Measurements from ENCODE around the gene YPEL4. TPM values are rescaled to one million over a fixed set of nuclear protein-coding genes. Genes with fewer than 3 reads are reported as not detected.

The YPEL4 gene
- total RNA-seq, 1 experiment from 2014 or later: not detected

GRCh38 chr11:57651408-57651807 lies 1.7 kb upstream of the YPEL4 start:
- ATAC-seq (no peak), DNase-seq (ENCODE audit: low read depth, low spot score) (no peak)
- Histone ChIP-seq H3K27me3 (ENCODE audit: control insufficient read depth, insufficient read depth, low read length) (peaks cover 10% of the 10 kb centered on the region), H3K9me3 (ENCODE audit: control insufficient read depth, insufficient read depth, low read depth, low read length) (no peaks in the 10 kb centered on the region), H3K4me1 (ENCODE audit: control insufficient read depth, insufficient read depth, low read length) (peaks cover 15% of the 10 kb centered on the region), H3K27ac (ENCODE audit: low read length) (no peak overlapping the region), H3K36me3 (ENCODE audit: control insufficient read depth, insufficient read depth, low read length) (no peaks in the 10 kb centered on the region), H3K4me3 (ENCODE audit: low read depth in 2 of 2, low read length in 2 of 2) (no peak overlapping the region)
- TF ChIP-seq CTCF (IDR thresholded peaks at IDR 0.05): no peak
- no peak for TF ChIP-seq TCF7L2 (IDR thresholded peaks at IDR 0.05; ENCODE audit: low read depth, low read length)
- TF ChIP-seq REST (IDR thresholded peaks at IDR 0.05; ENCODE audit: insufficient read depth in 1 of 2, low read depth in 2 of 2, low read length in 1 of 2): no peak
- TF ChIP-seq POLR2AphosphoS5 (IDR thresholded peaks at IDR 0.05; ENCODE audit: low read depth, low read length): no peak
- TF ChIP-seq SIN3A (IDR thresholded peaks at IDR 0.05; ENCODE audit: borderline replicate concordance, insufficient read depth, low read depth, low read length): no peak
- BruUV-seq (replicated peaks): no TSS peak
- CTCF ChIA-PET: no interaction called here
- POLR2A ChIA-PET: no interaction called here
- in situ Hi-C loops (cut with HindIII; ENCODE audit: low pct_unique_long_range_greater_than_20kb, low sequenced_read_pairs): no loop called here
- intact Hi-C loops (cut with micrococcal nuclease; ENCODE audit: unreplicated experiment): no loop called here

GRCh38 chr11:57650739-57651090 lies 1.0 kb upstream of the YPEL4 start:
- no peaks in the 10 kb centered on the region for H3K9me3 ChIP-seq (ENCODE audit: control insufficient read depth, insufficient read depth, low read depth, low read length)
- H3K36me3 ChIP-seq (ENCODE audit: control insufficient read depth, insufficient read depth, low read length): no peaks in the 10 kb centered on the region
- TF ChIP-seq SIN3A (IDR thresholded peaks at IDR 0.05; ENCODE audit: borderline replicate concordance, insufficient read depth, low read depth, low read length) (no peak), CTCF (IDR thresholded peaks at IDR 0.05) (no peak), POLR2AphosphoS5 (IDR thresholded peaks at IDR 0.05; ENCODE audit: low read depth, low read length) (no peak), TCF7L2 (IDR thresholded peaks at IDR 0.05; ENCODE audit: low read depth, low read length) (no peak), REST (IDR thresholded peaks at IDR 0.05; ENCODE audit: insufficient read depth in 1 of 2, low read depth in 2 of 2, low read length in 1 of 2) (no peak)
- H3K4me3 ChIP-seq (ENCODE audit: low read depth in 2 of 2, low read length in 2 of 2): no peak overlapping the region
- intact Hi-C loops (cut with micrococcal nuclease; ENCODE audit: unreplicated experiment) (no loop called here), in situ Hi-C loops (cut with HindIII; ENCODE audit: low pct_unique_long_range_greater_than_20kb, low sequenced_read_pairs) (no loop called here)
- peaks cover 10% of the 10 kb centered on the region for H3K27me3 ChIP-seq (ENCODE audit: control insufficient read depth, insufficient read depth, low read length)
- ChIA-PET CTCF (no interaction called here), POLR2A (no interaction called here)
- BruUV-seq (replicated peaks): no TSS peak
- ATAC-seq (no peak), DNase-seq (ENCODE audit: low read depth, low spot score) (no peak)
- no peak overlapping the region for H3K27ac ChIP-seq (ENCODE audit: low read length)
- peaks cover 14% of the 10 kb centered on the region for H3K4me1 ChIP-seq (ENCODE audit: control insufficient read depth, insufficient read depth, low read length)
